Measurements from ENCODE around the gene RAB18.

GRCh38 chr10:27542812-27543211 lies 38.7 kb downstream of the RAB18 start:
- no peak for TF ChIP-seq CTCF (conservative IDR thresholded peaks at IDR 0.05; ENCODE audit: low read length)
- TF ChIP-seq EZH2phosphoT487 (IDR thresholded peaks at IDR 0.05; ENCODE audit: borderline replicate concordance), result no peak
